ENCODE measurements around the gene GRID1.

The GRID1 gene

DNA sequence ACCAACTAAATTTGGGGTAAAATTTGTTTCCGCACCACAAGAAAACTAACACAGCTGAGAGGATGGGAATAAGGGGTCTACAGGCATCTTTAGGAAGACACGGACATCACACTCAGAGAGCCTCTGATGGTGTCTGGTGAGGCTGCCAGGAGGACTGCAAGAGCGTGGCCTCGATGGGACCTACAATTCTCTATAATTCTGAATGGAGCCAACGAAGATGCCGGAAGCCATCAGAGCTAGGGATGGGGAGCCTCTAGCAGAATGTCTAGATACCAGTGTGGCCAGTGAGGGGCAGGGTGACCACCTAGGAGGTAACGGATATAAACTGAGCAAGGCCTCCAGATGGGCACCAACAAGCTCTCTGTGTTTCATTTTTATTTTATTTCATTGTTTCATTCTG lies 7.5 kb downstream of the GRID1 start:
- H3K27me3 ChIP-seq (replicated peaks; ENCODE audit: control insufficient read depth, insufficient read depth, low read length), result peaks cover 8% of the 10 kb centered on the region
- DNase-seq (ENCODE audit: low read depth), result no peak

DNA sequence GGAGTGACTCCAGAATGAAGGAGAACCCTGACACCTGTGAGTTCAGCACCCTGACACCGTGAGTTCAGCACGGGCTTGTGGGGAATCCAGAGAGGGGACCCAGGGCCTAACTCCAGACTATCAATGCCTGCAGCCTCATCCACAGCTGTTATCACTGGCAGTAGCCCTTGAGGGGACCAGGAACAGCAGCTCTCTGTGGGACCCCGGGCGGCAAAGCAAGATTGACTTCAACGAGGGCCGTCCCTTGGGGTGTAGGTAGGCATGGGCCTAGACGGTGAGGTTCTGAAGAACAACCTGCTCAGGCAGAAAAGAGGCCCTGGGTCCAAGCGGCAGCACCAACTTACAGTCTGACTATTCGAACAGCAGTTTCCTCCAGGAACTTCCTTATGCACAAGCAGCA lies 8.9 kb downstream of the GRID1 start:
- DNase-seq (ENCODE audit: low read depth), result no peak
- Histone ChIP-seq H3K9ac (ENCODE audit: low read length) (no peak overlapping the region), H3K9me3 (ENCODE audit: control insufficient read depth, low read length) (no peaks in the 10 kb centered on the region), H3K4me1 (ENCODE audit: control insufficient read depth, insufficient read depth, low read length) (no peaks in the 10 kb centered on the region), H3K4me3 (ENCODE audit: low read length) (no peak overlapping the region), H3K27me3 (replicated peaks; ENCODE audit: control insufficient read depth, insufficient read depth, low read length) (no peaks in the 10 kb centered on the region), H3K36me3 (ENCODE audit: control insufficient read depth, insufficient read depth, low read length, severe bottlenecking) (no peaks in the 10 kb centered on the region)

More for the DNA sequence above, 7.5 kb downstream of the GRID1 start:
- Histone ChIP-seq H3K4me3 (ENCODE audit: low read length) (no peak overlapping the region), H3K9me3 (ENCODE audit: control insufficient read depth, low read length) (no peaks in the 10 kb centered on the region), H3K9ac (ENCODE audit: low read length) (no peak overlapping the region), H3K4me1 (ENCODE audit: control insufficient read depth, insufficient read depth, low read length) (no peaks in the 10 kb centered on the region), H3K36me3 (ENCODE audit: control insufficient read depth, insufficient read depth, low read length, severe bottlenecking) (no peaks in the 10 kb centered on the region)

- Histone ChIP-seq H3K36me3 (ENCODE audit: control insufficient read depth, insufficient read depth, low read length, severe bottlenecking) (no peaks in the 10 kb centered on the region), H3K4me1 (ENCODE audit: control insufficient read depth, insufficient read depth, low read length) (no peaks in the 10 kb centered on the region), H3K9me3 (ENCODE audit: control insufficient read depth, low read length) (no peaks in the 10 kb centered on the region), H3K4me3 (ENCODE audit: low read length) (no peak overlapping the region), H3K27me3 (replicated peaks; ENCODE audit: control insufficient read depth, insufficient read depth, low read length) (no peaks in the 10 kb centered on the region), H3K9ac (ENCODE audit: low read length) (no peak overlapping the region)
- DNase-seq (ENCODE audit: low read depth), result no peak
Observed at GRCh38 chr10:86357041-86357440, 9.6 kb downstream of the GRID1 start.

- no peak for DNase-seq (ENCODE audit: low read depth)
- Histone ChIP-seq H3K27me3 (replicated peaks; ENCODE audit: control insufficient read depth, insufficient read depth, low read length) (no peaks in the 10 kb centered on the region), H3K4me3 (ENCODE audit: low read length) (no peak overlapping the region), H3K9ac (ENCODE audit: low read length) (no peak overlapping the region), H3K9me3 (ENCODE audit: control insufficient read depth, low read length) (no peaks in the 10 kb centered on the region), H3K36me3 (ENCODE audit: control insufficient read depth, insufficient read depth, low read length, severe bottlenecking) (no peaks in the 10 kb centered on the region), H3K4me1 (ENCODE audit: control insufficient read depth, insufficient read depth, low read length) (no peaks in the 10 kb centered on the region)
Observed at GRCh38 chr10:86356296-86356695, 10.3 kb downstream of the GRID1 start.

DNA sequence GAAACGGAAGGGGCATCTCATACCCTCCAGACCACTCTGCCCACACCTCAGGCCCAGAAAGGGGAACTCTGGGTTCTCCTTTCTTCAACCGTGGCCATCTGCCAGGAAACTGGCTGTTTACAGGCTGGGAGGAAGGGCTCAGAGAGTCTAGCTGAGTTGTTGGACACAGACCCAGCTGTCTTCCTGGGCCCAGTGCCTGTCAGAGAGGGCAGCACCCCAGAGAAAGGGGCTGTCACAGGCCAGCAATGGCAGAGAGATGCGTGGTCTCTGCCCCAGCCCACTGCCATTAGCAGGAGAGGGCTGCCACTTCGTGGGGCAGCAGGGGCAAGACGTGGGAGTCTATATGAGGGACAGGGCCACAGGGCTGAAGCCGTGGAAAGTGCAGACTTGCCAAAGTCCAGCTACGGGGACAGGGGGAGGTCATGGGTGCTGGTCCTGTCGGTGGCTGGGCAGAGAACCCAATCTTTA lies 11.0 kb downstream of the GRID1 start:
- Histone ChIP-seq H3K4me1 (ENCODE audit: control insufficient read depth, insufficient read depth, low read length) (no peaks in the 10 kb centered on the region), H3K27me3 (replicated peaks; ENCODE audit: control insufficient read depth, insufficient read depth, low read length) (no peaks in the 10 kb centered on the region), H3K9me3 (ENCODE audit: control insufficient read depth, low read length) (no peaks in the 10 kb centered on the region), H3K9ac (ENCODE audit: low read length) (no peak overlapping the region), H3K36me3 (ENCODE audit: control insufficient read depth, insufficient read depth, low read length, severe bottlenecking) (no peaks in the 10 kb centered on the region), H3K4me3 (ENCODE audit: low read length) (no peak overlapping the region)
- no peak for DNase-seq (ENCODE audit: low read depth)

DNA sequence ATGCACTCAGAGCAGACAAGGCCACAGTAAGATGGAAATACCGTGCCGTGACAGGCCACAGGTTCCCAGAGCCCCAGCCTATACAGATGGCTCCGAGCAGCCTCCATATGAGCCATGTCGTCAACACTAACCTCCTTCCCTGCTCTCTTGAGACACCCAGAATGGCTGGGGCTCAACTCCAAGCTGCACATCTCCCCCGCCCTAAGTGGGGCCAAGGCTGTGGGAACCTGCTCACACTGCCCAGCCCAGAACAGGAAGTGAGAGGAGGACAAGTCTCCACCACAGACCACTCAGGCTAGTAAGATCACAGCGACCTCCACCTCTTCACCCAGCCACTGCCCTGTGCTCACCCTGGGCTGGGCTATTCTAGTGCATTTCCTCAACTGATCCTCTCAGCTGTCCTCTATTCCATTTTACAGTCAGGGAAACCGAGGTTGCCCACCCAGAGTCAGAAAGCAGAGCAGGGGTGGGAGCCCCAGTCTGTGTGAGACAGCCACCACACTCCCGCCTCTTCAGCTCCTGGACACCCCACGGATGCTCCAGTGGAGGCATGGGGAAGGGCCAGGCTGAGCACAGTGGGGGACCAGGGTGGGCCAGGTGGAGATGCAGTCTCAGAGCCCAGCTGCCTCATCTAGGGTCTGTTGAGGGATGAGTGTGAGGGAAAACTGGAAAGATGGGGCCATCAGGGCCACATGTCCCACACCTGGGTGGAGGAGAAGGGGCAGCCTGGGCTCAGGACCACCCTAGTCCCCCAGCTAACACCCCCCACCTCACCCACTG lies 11.6 kb downstream of the GRID1 start:
- Histone ChIP-seq H3K9me3 (ENCODE audit: control insufficient read depth, low read length) (no peaks in the 10 kb centered on the region), H3K4me3 (ENCODE audit: low read length) (no peak overlapping the region), H3K36me3 (ENCODE audit: control insufficient read depth, insufficient read depth, low read length, severe bottlenecking) (no peaks in the 10 kb centered on the region), H3K4me1 (ENCODE audit: control insufficient read depth, insufficient read depth, low read length) (no peaks in the 10 kb centered on the region), H3K27me3 (replicated peaks; ENCODE audit: control insufficient read depth, insufficient read depth, low read length) (peaks cover 2% of the 10 kb centered on the region), H3K9ac (ENCODE audit: low read length) (no peak overlapping the region)
- no peak for DNase-seq (ENCODE audit: low read depth)

DNA sequence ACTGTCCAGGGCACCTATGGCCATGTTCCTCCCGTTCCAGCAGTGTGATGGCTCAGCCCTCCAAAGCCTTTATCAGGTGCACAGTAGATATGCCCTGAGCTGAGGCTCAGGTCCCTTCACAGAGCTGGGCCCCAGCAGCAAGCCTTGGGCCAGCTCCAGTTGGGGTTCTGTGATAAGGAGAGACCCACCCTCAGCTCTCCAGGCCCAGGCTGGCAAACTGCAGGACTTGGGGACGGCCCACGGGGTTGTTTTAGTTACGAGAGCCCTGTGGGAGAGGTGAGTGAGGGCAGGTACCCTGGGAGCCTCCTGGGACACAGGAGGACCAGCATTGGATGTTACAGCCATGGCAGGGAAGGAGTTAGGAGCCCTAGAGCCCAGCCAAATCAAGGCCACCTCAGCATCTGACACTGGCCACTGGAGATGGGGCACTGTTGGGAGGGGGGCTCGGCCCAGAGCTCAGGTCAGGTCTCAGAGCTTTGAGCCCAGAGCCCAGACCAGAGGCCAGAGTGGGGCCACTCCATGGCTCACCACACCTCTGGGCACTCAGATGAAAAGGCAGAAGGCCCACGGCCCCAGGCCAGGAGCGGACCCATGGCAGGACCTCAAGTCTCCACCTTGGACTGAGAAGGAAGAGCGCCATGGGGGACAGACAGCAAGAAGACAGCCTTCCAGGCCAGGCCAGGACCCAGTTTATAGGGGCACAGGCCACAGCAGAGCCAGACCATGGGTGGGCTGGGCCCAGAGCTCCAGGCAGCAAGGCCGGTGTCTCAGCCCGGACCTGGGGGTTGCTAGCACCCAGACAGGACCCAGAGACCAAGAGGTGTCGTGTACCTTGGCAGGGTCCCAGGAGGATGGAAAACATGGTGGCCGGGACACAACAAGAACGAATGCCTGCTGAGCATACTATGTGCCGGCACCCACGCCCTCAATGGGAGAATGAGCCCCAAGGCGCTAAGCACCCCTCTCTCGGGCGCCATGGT lies 12.8 kb downstream of the GRID1 start:
- Histone ChIP-seq H3K9me3 (ENCODE audit: control insufficient read depth, low read length) (no peaks in the 10 kb centered on the region), H3K4me3 (ENCODE audit: low read length) (no peak overlapping the region), H3K4me1 (ENCODE audit: control insufficient read depth, insufficient read depth, low read length) (no peaks in the 10 kb centered on the region), H3K27me3 (replicated peaks; ENCODE audit: control insufficient read depth, insufficient read depth, low read length) (peaks cover 5% of the 10 kb centered on the region), H3K36me3 (ENCODE audit: control insufficient read depth, insufficient read depth, low read length, severe bottlenecking) (no peaks in the 10 kb centered on the region), H3K9ac (ENCODE audit: low read length) (no peak overlapping the region)
- DNase-seq (ENCODE audit: low read depth), result no peak

GRCh38 chr10:86350897-86351296 lies 15.7 kb downstream of the GRID1 start:
- Histone ChIP-seq H3K9me3 (ENCODE audit: control insufficient read depth, low read length) (no peaks in the 10 kb centered on the region), H3K27me3 (replicated peaks; ENCODE audit: control insufficient read depth, insufficient read depth, low read length) (peaks cover 5% of the 10 kb centered on the region), H3K9ac (ENCODE audit: low read length) (no peak overlapping the region), H3K36me3 (ENCODE audit: control insufficient read depth, insufficient read depth, low read length, severe bottlenecking) (no peaks in the 10 kb centered on the region), H3K4me3 (ENCODE audit: low read length) (no peak overlapping the region), H3K4me1 (ENCODE audit: control insufficient read depth, insufficient read depth, low read length) (no peaks in the 10 kb centered on the region)
- DNase-seq (ENCODE audit: low read depth), result no peak

DNA sequence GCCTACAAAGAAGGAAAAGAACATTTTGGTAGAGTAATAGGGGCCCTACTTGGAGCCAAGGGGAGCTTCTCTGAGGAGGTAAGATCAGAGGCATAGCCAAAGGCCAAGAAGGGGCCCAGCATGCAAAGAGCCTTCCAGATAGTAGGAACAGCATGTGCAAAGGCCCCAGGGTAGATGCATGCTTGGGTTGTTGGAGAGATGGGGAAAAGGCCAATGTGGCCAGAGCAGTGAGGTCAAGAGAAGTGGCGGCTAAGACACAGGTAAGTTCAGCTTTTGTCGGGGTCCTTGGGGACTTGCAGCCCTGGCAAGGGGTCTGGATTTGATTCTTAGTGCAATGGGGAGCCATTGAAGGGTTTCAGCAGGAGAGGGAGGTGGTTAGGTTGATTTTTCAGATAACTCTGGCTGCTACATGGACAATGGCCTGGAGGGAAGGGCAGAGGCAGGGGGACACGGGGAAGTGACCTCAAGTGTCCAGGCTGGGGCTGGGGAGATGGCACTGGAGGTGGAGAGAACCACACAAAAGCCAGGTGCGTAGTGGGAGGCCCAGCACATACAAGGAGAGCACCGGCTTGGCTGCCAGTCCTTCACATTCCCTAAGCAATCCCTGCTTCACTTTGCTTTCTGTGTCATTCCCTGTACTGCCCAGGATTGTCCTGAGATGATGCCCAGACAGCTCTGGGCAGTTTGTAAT lies 16.5 kb downstream of the GRID1 start:
- H3K9ac ChIP-seq (ENCODE audit: low read length), result no peak overlapping the region

DNA sequence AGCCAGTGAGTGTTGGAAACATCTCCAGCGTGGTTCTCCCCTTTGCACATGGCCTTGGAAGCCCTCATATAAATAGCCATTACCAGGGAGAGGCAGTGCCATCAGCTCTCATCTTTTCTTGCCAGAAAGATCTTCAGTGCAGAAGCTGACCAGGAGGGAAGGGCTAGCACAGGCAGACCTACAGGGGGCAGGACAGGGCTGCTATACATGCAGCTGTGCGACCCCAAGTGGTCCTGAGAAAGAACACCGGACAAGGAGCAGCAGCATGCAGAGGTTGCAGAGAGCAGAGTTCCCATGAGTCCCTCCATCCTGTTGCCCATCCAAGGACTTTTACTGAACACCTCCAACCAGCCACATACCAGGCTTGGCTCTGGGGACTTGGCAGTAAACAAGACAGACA lies 17.1 kb downstream of the GRID1 start:
- no peaks in the 10 kb centered on the region for H3K9me3 ChIP-seq (ENCODE audit: control insufficient read depth, low read length)
- H3K4me3 ChIP-seq (ENCODE audit: low read length), result no peak overlapping the region
- peaks cover 5% of the 10 kb centered on the region for H3K27me3 ChIP-seq (replicated peaks; ENCODE audit: control insufficient read depth, insufficient read depth, low read length)
- no peak for DNase-seq (ENCODE audit: low read depth)
- H3K36me3 ChIP-seq (ENCODE audit: control insufficient read depth, insufficient read depth, low read length, severe bottlenecking), result no peaks in the 10 kb centered on the region
- H3K9ac ChIP-seq (ENCODE audit: low read length), result no peak overlapping the region
- H3K4me1 ChIP-seq (ENCODE audit: control insufficient read depth, insufficient read depth, low read length), result no peaks in the 10 kb centered on the region

More for the DNA sequence above, 16.5 kb downstream of the GRID1 start:
- H3K4me1 ChIP-seq (ENCODE audit: control insufficient read depth, insufficient read depth, low read length), result no peaks in the 10 kb centered on the region
- DNase-seq (ENCODE audit: low read depth), result no peak
- no peaks in the 10 kb centered on the region for H3K9me3 ChIP-seq (ENCODE audit: control insufficient read depth, low read length)
- H3K36me3 ChIP-seq (ENCODE audit: control insufficient read depth, insufficient read depth, low read length, severe bottlenecking), result no peaks in the 10 kb centered on the region
- no peak overlapping the region for H3K4me3 ChIP-seq (ENCODE audit: low read length)
- peaks cover 5% of the 10 kb centered on the region for H3K27me3 ChIP-seq (replicated peaks; ENCODE audit: control insufficient read depth, insufficient read depth, low read length)
